Stimulated activated naive CD4-positive, alpha-beta T cell treated with Interleukin-2 at 50 U/mL for 16 hours (primary cell): Measurements from ENCODE around the gene BEGAIN.

Experiments
- DNase-seq: peaks from one replicate; lab custom pipeline; 2025; lab: John Stamatoyannopoulos, UW

The BEGAIN gene

GRCh38 chr14:100549834-100550625 lies 37.2 kb downstream of the BEGAIN start:
- no peak for DNase-seq

- DNase-seq = no peak
These were observed 38.3 kb downstream of the BEGAIN start for GRCh38 chr14:100548939-100549338.

DNA sequence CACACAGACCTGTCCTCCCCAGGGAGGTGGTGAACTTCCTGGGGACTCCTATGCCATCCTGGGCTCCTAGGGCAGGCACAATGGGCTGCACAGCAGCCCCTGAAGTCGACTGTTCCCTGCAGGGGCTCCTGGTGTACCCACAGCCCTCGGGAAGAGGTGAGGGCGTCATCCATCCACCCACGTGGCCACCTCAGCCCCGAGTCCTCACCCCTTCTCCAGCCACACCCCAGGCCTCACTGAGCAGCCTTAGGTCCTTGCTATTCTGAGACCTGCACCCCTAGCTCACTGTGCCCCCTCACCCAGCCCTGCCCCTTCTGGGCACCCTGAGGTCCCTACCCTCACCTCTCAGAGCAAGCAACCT lies 38.9 kb downstream of the BEGAIN start:
- no peak for DNase-seq

- DNase-seq = peak; percentile 13
These were observed 39.5 kb downstream of the BEGAIN start for GRCh38 chr14:100547633-100548294.

DNA sequence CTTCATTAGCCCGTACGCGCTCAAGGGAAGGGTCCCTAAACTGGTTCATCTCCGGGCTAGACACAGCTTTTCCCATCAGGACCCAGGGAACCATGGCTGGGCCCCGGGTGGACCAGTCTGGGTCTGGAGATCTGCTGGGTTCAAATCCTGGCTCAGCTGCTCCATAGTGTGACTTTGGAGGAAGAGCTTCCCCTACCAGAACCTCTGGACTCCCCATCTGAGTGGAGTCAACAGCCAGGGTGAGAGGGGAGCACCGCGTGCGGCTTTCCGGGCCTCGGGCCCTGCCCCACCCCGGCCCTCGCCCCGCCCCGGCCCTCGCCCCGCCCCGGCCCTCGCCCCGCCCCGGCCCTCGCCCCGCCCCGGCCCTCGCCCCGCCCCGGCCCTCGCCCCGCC lies 41.2 kb downstream of the BEGAIN start:
- DNase-seq = peak; percentile 36

DNA sequence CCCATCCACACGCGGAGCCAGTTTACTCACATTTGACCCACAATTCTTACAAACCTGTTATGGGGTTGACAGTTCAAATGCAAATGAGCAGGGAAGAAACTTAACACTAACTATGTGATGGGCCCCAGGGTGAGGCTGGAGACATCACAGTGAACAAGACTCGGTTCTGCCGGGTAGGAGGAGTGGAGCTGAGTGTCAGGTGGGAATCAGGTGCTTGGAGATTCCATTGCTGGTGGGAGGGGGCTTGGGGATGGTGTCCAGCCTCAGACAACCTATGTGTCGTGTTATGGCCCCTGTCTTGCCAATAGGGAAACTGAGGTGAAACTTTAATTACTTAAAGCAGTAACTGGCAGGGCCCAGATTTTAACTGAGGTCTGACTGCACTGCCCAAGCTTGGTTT lies 41.9 kb downstream of the BEGAIN start:
- DNase-seq = no peak

GRCh38 chr14:100544506-100545141 lies 42.6 kb downstream of the BEGAIN start:
- no peak for DNase-seq

DNA sequence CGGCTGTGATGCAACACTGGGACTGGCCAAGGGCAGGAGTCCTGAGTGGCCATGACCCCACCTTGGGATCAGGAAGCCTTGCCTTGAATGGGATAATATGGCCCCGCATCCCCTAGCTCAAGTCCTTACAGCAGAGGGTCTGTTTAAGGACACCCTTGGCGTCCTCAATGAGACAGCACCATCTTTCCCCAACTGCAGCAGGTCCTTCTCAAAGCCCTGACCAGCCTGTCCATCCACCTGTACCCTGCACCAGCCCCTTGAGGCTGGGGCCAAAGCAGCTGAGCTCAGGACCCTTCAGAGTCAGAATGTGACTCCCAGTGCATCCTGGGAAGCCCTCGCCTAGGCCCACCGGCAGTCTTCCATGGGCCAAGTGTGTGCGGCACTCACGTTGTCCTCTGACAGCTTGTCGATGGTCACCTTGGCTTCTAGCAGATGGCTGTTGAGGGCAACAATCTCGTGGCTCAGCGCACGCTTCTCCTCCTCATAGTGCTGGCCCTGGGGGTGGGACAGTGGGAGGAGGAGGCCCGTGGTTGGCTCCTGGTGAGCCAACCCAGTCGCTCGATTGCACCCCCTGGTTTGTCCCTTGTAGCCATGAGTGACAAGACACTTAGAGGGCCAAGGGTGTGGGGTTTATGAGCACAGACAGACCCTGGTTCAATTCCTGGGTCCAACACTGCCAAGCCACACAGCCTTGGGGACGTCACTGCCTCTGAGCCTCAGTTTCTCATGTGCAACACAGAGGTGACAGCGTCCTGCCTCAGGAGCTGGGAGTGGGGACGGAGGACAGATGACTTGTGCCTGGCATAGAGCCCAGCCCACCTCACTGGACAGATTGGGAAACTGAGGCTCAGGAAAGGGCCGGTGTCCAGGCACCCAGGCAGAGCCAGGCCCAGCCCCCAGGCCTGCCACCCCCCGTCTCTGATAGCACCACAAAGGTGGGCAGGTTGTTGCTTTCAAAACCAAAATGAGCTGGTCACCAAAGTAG lies 43.5 kb downstream of the BEGAIN start:
- DNase-seq = no peak

DNA sequence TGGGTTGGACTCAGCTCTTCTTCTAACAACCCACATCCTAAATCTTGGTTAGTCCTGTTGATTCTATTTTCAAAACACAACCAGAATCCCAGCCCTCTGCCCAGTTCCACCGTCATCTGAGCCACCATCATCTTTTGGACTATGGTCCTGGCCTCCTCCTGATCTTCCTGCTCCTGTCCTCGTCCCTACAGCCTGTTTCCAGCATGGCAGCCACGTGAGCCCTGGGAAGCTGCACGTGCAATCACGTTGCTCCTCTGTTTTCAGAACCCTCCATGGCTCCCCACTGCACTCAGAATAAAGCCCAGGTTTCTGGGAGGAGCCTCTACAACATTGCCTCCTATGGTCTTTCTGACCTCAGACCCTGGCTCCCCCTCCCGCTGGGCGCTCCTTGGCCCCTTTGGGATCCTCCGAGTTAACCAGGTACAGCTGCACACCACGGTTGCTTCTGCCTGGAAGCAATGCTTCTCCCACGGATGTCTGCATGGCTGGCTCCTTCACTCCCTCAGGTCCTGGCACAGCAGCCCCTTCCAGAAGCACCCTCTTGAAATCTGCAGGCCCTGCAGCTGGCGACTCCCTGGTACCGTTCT lies 44.5 kb downstream of the BEGAIN start:
- no peak for DNase-seq

GRCh38 chr14:100541621-100542560 lies 45.3 kb downstream of the BEGAIN start:
- no peak for DNase-seq

- no peak for DNase-seq
These were observed 46.1 kb downstream of the BEGAIN start for GRCh38 chr14:100540926-100541620.

- no peak for DNase-seq
These were observed 46.9 kb downstream of the BEGAIN start for GRCh38 chr14:100540141-100540925.

- no peak for DNase-seq
These were observed 47.5 kb downstream of the BEGAIN start for GRCh38 chr14:100539766-100540140.

- no peak for DNase-seq
These were observed 48.1 kb downstream of the BEGAIN start for GRCh38 chr14:100539003-100539660.

DNA sequence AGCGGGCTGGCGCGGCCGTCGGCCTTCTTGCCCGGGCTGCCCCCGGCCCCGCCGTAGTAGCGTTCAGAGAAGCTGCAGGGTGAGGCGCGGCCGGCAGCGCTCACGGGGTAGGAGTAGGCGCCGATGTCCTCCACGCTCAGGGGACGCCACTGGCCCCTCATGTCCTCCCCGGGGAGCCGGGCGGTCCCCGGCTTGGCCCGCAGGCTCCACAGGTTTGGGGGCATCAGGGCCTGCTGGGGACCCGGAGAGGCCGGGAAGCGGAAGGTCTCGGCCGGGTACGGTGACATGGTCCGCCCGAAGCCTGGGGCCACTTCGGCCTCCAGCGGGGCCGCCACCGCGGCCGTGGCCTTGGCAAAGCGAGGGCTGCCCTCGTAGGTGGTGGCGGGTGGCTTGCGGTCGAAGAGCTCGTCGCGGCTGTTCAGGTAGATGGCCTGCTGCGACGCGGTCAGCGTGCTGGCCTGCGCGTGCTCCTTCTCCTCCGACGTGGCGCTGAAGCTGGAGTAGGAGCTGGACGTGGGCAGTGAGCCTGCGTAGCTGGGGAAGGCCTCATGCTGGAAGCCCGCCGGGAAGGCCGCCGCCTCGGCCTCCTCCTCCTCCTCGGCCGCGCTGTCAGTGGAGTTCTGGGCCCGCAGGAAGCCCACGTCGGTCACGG lies 48.7 kb downstream of the BEGAIN start:
- no peak for DNase-seq

- DNase-seq = no peak
These were observed 49.5 kb downstream of the BEGAIN start for GRCh38 chr14:100537446-100538350.
